Kasumi-1 (cell line): ENCODE measurements around the gene VSIG1.
A peak's percentile ranks its signal among the peaks of the same experiment; 100 is the strongest.

Experiments used
- DNase-seq, 2 experiments: peaks; one replicate each; lab custom pipeline; 2025; lab: John Stamatoyannopoulos, UW

Gene VSIG1

DNA sequence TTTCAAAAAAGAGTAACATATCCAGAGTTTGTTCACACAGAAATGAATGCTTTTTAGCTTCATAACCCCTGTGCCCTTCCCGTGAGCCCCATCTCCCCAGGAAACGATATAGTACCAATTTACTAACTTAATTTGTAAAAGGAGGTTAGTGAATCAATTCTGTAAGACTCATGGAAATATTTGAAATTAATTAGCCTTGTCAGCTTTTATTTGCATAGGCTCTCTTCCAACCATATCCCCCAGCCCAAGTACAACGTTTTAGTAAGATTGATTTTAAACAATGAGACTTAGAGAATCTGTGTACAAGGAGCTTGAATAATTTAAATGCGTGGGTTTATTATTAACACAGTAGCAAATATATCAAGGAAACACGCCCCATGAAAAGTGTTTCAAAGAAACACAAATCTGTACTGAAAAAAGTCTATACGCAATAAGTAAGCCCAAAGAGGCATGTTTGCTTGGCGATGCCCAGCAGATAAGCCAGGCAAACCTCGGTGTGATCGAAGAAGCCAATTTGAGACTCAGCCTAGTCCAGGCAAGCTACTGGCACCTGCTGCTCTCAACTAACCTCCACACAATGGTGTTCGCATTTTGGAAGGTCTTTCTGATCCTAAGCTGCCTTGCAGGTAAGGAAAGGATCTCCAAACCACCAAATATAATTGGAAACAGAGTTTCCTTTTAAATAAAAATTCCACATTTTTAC is at the start of gene VSIG1:
Gene VSIG1 (plus strand): TSS at position 512 of the 703 bp plus-strand sequence. CDS start 66 bp downstream, at position 578.
- DNase-seq = no peak

DNA sequence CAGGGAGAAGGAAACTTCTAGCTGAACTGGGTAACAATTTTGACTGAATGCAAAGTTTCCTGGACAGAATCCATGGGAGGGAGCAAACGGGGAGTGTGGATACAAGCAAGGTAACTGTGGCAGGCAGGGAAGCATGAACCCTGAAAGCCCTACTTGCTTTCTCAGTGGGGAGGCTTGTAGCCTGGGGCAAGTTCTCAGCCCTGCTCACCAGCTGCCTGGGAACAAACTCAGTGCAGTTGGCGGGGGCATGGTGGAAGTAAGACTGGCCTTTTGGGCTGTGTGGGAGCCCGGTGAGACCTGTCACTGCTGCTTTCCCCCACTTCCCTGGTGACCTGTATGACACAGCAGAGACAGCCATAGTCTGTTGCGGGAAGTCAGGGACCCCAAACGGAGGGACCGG is 48.7 kb upstream of the VSIG1 start:
- DNase-seq = no peak

GRCh38 chrX:108000751-108001150 is 44.1 kb upstream of the VSIG1 start:
- DNase-seq = no peak

- DNase-seq = peak; percentile 47 to 63
Observed at GRCh38 chrX:108001218-108001814, 43.5 kb upstream of the VSIG1 start.

DNA sequence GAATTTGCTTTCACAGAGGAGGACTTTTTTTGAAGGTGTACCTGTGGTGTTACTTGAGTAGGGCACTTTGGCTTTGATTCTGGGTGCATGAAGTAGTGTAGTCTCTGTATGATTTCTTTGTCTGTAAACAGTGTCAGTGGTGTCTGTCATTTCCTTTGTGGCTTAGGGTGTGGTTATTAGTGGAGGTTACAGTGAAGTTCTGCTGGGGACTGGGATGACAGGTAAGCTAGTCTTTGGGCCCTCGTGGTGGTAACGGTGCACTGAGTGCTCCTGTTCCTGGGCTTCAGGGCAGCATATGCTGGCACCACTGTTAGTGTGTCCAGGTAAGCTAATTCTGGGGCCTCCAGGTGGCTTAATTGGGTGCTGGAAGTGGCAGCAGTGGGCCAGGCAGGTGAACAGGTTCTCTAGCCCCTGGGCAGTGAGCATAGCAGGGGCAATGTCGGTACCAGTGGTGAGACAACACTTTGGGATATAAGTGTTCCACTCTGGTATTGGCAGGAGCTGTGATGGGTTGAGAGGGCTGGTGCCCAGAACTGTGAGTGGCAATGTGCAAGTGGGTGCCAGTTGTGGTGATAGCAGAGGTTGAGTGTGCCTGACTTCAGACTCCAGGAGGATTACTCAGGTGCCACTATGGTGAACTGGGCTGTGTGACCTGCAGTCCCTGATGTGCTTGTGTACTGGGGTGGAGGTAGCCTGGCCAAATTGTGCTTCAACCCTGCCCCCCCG is 26.0 kb upstream of the VSIG1 start:
- DNase-seq = no peak

GRCh38 chrX:108019382-108019875 is 25.4 kb upstream of the VSIG1 start:
- DNase-seq = peak; percentile 23 to 39

GRCh38 chrX:108020631-108021030 is 24.2 kb upstream of the VSIG1 start:
- peak in 1 of 2 experiments; percentile 39 for DNase-seq

GRCh38 chrX:108022491-108023089 is 22.3 kb upstream of the VSIG1 start:
- DNase-seq = no peak

DNA sequence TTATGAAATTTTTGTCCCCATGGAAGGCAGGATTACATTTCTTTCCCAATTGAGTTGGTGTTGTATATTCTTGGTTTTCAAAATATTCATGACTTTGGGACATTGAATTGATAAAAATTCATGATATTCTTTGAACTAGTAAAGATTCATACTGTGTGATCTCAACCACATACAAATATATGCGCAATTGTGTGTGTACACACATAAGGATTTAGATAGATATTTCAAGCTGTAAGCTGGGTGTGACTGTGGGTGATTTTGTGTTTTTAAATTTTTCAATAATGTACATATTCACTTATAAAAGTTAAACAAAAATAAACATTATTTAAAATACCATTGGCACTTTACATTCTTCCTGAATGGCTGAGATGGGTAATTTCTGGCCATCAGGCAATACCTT is 19.5 kb upstream of the VSIG1 start:
- no peak for DNase-seq

DNA sequence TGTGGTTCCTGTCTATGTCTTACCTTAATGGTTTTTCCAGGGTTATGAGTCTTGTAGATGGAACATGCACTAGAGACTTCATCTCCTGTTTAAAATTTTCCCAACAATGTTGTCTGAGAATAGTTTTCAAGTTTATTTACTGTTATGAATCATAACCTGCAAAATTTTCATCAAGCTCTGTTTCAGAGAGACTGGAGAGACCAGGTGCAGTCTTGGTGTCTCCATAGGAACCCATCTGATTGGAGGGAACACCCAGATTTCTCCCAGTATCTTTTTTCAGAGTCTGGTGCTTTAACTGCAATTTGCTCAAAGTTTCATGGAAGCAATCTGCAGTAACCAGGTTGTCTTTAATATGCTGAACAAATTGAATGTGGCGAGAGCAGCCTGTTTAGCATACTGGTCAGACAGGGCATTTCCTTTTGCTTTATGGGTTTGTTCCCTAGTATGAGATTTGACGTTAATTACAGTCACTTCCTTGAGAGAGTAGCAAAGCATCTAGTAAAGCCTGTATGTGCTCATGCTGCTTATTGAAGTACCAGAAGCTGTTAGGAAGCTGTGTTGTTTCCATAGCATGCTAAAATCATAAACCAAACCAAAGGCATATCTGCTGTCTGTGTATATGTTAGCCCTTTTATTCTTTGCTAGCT is 18.8 kb upstream of the VSIG1 start:
- DNase-seq = no peak

DNA sequence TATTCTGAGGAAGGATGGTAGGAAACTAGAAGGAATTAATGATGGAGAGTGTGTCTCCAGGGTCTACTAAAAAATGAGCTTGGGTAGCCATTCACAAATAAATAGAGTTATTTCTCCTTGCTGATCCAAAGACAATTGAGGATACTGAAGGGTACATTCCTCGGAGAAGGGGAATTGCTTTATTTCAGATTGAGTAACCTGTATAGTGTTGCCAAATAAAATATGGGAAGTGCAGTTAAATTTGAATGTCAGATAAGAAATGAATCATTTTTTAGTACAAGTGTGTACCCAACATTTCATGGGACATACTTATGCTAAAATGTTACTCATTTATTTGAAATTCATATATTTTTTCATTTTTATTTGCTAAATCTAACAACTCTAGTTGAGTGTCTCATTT is 16.0 kb upstream of the VSIG1 start:
- no peak for DNase-seq

DNA sequence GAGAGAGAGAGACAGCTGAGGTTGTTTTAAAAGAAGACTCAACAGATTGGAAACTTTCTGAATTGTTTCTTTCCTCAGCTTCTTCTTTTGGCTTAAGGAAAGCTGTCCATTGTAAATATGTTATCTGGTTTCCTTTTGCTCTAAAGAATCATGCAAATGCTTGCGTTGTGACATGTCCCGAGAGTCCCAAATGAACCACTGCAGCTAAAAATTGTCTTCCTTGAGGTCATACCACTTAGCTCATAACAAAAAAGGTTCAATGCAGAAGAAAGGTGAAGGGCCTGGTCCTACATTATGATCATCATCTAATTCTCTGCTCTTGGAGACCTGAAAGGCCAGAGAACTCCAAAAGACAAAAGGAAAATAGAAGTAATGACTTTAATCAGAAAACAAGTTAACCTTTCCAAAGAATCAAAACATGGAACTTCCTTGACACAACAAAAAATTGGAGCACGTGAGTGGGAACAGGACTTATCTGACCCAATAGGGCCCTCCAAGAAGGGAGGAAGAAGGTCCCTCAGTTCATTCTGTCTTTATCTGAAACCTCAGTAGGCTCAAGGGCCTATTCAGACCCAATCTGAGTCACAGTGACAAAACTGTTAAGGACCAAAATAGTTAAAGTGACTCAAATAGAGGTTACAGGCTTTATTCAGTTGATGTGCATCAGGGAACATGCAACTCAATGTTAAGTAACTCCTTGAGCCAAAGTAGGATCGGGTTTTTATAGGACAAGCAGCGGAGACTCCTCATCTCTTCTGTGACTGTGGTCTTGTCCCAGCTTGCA is 14.7 kb upstream of the VSIG1 start:
- DNase-seq = no peak

- no peak for DNase-seq
Observed at GRCh38 chrX:108032944-108033343, 11.9 kb upstream of the VSIG1 start.

GRCh38 chrX:108033890-108034289 is 11.0 kb upstream of the VSIG1 start:
- DNase-seq = no peak

GRCh38 chrX:108034725-108035124 is 10.1 kb upstream of the VSIG1 start:
- DNase-seq = no peak

DNA sequence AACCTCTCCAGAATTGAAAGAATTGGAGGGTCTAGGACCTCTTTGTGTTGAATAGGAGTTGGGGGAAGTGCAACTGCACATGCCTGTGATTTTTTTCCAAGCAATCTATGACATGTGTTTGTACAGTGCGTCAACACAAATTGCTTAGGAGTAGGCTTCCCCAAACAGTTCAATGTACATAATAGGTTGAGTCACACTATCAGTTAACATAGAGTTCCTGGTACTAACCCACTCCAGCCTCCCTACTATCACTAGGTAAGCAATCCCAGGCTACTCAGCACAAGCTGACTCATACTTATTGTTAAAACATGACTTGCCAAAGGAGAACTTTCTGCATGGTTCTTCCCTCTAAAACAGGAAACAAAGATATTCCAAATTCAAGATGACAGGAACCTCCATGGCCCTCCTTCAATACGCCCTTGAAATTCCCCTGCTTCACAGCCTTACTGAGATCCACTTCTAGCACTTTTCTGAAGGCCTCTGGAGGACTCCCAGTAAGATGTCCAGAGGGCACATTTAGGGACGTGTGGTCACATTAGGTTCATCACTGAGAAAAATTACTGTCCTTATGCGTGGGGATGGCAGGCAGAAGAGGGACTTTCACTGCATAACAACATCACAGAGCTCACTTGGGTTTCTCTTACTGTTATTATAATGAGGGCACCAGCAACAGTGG is 8.4 kb upstream of the VSIG1 start:
- DNase-seq = peak in 1 of 2 experiments; percentile 2

DNA sequence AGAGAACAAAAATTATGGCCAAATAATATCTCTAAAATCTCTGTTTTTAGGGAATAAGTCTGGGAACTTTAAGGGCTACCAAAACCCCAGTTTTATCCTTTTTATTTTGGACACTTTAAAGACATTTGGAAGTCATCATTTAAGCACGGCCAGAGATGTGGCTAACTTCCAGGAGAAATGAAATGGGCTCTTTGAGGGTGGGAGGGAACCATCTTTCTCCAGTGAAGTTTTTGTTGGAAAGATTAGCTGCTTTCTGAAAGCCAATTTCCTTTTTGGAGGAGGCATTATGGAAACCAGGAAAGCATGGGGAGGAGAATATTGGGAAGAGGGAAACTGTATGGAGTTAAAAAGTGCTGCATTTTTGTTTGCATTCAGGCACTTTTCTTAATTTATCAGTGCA is 4.8 kb downstream of the VSIG1 start:
- no peak for DNase-seq

- no peak for DNase-seq
Observed at GRCh38 chrX:108053218-108053617, 8.4 kb downstream of the VSIG1 start.

DNA sequence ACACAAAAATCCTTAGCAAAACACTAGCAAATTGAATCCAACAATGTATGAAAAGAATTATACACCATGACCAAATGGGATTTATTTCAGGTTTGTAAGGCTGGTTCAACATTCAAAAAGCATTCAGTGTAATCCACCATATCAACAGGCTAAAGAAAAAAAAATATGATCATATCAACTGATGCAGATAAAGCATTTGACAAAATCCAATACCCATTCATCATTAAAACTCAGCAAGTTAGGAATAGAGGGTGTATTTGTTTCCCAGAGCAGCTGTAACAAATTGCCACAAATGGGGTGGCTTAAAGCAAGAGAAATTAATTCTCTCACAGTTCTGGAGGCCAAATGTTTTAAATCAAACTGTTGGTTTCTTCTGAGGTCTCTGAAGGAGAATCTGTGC is 10.7 kb downstream of the VSIG1 start:
- DNase-seq = no peak

DNA sequence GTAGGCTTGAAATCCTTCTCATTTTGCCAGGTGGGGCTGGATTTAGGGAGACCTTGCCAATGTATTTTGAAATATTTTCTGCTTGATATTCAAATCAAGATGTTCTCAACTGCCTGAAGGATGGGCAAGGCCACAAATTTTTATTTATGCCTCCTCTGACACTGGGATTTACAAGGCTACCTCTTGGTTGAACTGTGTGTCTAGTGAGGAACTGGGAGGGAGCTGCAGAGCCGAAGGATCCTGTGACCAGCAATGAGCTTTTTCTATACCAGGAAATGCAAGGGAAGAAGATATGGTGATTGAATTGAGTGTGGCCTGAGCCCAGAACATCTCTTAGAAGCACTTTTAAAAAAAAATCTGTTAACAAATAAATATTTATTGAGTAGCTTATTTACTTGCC is 14.9 kb downstream of the VSIG1 start:
- DNase-seq = no peak

GRCh38 chrX:108064001-108064400 is 19.1 kb downstream of the VSIG1 start:
- no peak for DNase-seq
